H1 (cell line): ENCODE data around the gene IFIT2. TPM values are rescaled to one million over a fixed set of nuclear protein-coding genes. Genes with fewer than 3 reads are reported as not detected.

ENCODE experiments used
- CTCF ChIA-PET: fragments of 300-600 bp; sonication (Branson Sonifier 250); formaldehyde crosslinking; loops from one replicate; lab custom pipeline; 2021; ENCODE audit not compliant: partially characterized antibody; lab: Charles Lee
- POLR2A ChIA-PET: fragments of 300-600 bp; sonication (Branson Sonifier 250); formaldehyde crosslinking; loops from one replicate; lab custom pipeline; 2021; ENCODE audit warnings: inconsistent platforms; ENCODE audit not compliant: partially characterized antibody; lab: Charles Lee
- DNase-seq, 2 experiments: peaks; one replicate each; pipeline versions ENCODE4 v3.0.0 to v3.0.0-alpha.2; 2010 to 2022; ENCODE audit warnings: low spot score in 2 of 2, low read depth in 1 of 2, mixed read lengths in 1 of 2
- FAIRE-seq: peaks from 2 replicates; lab custom pipeline; 2011; peaks lifted over from hg19 to GRCh38; lab: Jason Lieb, UNC
- H2AFZ ChIP-seq: 2 replicates; pipeline ENCODE4 v1.8.1; 2012; ENCODE audit warnings: low read length, inconsistent platforms
- H2AK5ac ChIP-seq: 2 replicates; pipeline ENCODE4 v1.6.1; 2013; ENCODE audit warnings: low read depth, low read length
- H2BK120ac ChIP-seq: replicated peaks from 2 replicates; pipeline ENCODE3; 2013; ENCODE audit warnings: low read depth, low read length, inconsistent platforms
- H2BK12ac ChIP-seq: 2 replicates; pipeline ENCODE4 v1.6.1; 2013; ENCODE audit warnings: low read depth, low read length
- H2BK15ac ChIP-seq: 2 replicates; pipeline ENCODE4 v1.6.1; 2013; ENCODE audit warnings: low read length
- H2BK20ac ChIP-seq: 2 replicates; pipeline ENCODE4 v1.6.1; 2013; ENCODE audit warnings: low read length
- H2BK5ac ChIP-seq: 2 replicates; pipeline ENCODE4 v1.6.1; 2013; ENCODE audit warnings: low read depth, low read length
- H3K14ac ChIP-seq: 2 replicates; pipeline ENCODE4 v1.6.1; 2013; ENCODE audit warnings: inconsistent platforms; ENCODE audit not compliant: insufficient read length
- H3K18ac ChIP-seq: 2 replicates; pipeline ENCODE4 v1.6.1; 2013; ENCODE audit warnings: low read length; ENCODE audit errors: extremely low read depth
- H3K23ac ChIP-seq: 2 replicates; pipeline ENCODE4 v1.6.1; 2013; ENCODE audit warnings: inconsistent platforms; ENCODE audit not compliant: insufficient read length
- H3K23me2 ChIP-seq: 2 replicates; pipeline ENCODE4 v1.6.1; 2013; ENCODE audit warnings: low read depth, low read length
- H3K27ac ChIP-seq: 2 replicates; pipeline ENCODE4 v1.6.1; 2011; ENCODE audit warnings: low read depth, low read length, inconsistent platforms
- H3K27me3 ChIP-seq, 4 experiments: replicated peaks in 1 of 4; 1 replicate in 1 of 4; 2 replicates in 3 of 4; pipeline versions ENCODE4 v1.6.1 to v1.8.1; 2011 to 2013; ENCODE audit warnings: low read length in 3 of 4, mild to moderate bottlenecking in 3 of 4, inconsistent platforms in 2 of 4, mixed read lengths in 2 of 4, moderate library complexity in 1 of 4; ENCODE audit not compliant: control insufficient read depth in 3 of 4, insufficient read depth in 3 of 4; ENCODE audit errors: extremely low read depth in 1 of 4
- H3K36me3 ChIP-seq, 4 experiments: 2 replicates each; pipeline versions ENCODE4 v1.6.1 to v1.8.1; 2011 to 2013; ENCODE audit warnings: mild to moderate bottlenecking in 4 of 4, low read length in 3 of 4, moderate library complexity in 2 of 4, control low read depth in 1 of 4, inconsistent platforms in 1 of 4; ENCODE audit not compliant: insufficient read depth in 4 of 4, control insufficient read depth in 2 of 4
- H3K4ac ChIP-seq: replicated peaks from 2 replicates; pipeline ENCODE3; 2013; ENCODE audit warnings: low read length, low read depth, mixed read lengths, inconsistent platforms; ENCODE audit not compliant: insufficient read length
- H3K4me1 ChIP-seq, 4 experiments: replicated peaks in 1 of 4; 1 replicate in 1 of 4; 2 replicates in 3 of 4; pipeline versions ENCODE4 v1.6.1 to v1.8.1; 2011 to 2013; ENCODE audit warnings: low read length in 3 of 4, inconsistent platforms in 2 of 4, mixed read lengths in 1 of 4; ENCODE audit not compliant: insufficient read depth in 4 of 4, control insufficient read depth in 3 of 4
- H3K4me2 ChIP-seq, 2 experiments: 2 replicates each; pipeline versions ENCODE4 v1.6.1 to v1.8.1; 2011 to 2013; ENCODE audit warnings: low read depth in 2 of 2, low read length in 2 of 2, control low read depth in 1 of 2, inconsistent platforms in 1 of 2, mild to moderate bottlenecking in 1 of 2; ENCODE audit not compliant: insufficient read depth in 1 of 2
- H3K4me3 ChIP-seq, 4 experiments: fragments of 200-600, 300-600 bp in 1 of 4; sonication (generic), shearing (Covaris generic), sonication (Bioruptor Twin) in 1 of 4; 2 replicates each; pipeline versions ENCODE4 v1.5.1 to v1.8.1; 2011 to 2016; ENCODE audit warnings: low read length in 4 of 4, low read depth in 3 of 4, control low read depth in 2 of 4, inconsistent platforms in 2 of 4, mild to moderate bottlenecking in 2 of 4, mixed read lengths in 1 of 4, moderate library complexity in 1 of 4; ENCODE audit not compliant: insufficient read depth in 2 of 4; ENCODE audit errors: extremely low read depth in 1 of 4
- H3K56ac ChIP-seq: replicated peaks from 2 replicates; pipeline ENCODE3; 2013; ENCODE audit warnings: low read depth, mild to moderate bottlenecking, mixed read lengths, low read length, inconsistent platforms; ENCODE audit not compliant: insufficient read length
- H3K79me1 ChIP-seq: 2 replicates; pipeline ENCODE4 v1.6.1; 2013; ENCODE audit warnings: low read depth, low read length, control low read depth
- H3K79me2 ChIP-seq, 2 experiments: 2 replicates each; pipeline versions ENCODE4 v1.6.1 to v1.8.1; 2012 to 2013; ENCODE audit warnings: low read length in 2 of 2, mild to moderate bottlenecking in 2 of 2, inconsistent platforms in 1 of 2; ENCODE audit not compliant: insufficient read depth in 2 of 2, control insufficient read depth in 1 of 2
- H3K9ac ChIP-seq, 4 experiments: replicated peaks in 1 of 4; 1 replicate in 1 of 4; 2 replicates in 3 of 4; pipeline versions ENCODE4 v1.6.1 to v1.8.1; 2011 to 2013; ENCODE audit warnings: low read depth in 3 of 4, low read length in 3 of 4, control low read depth in 2 of 4, mild to moderate bottlenecking in 2 of 4, moderate library complexity in 2 of 4, inconsistent platforms in 1 of 4; ENCODE audit errors: extremely low read depth in 1 of 4
- H3K9me3 ChIP-seq, 2 experiments: 2 replicates each; pipeline versions ENCODE4 v1.6.1 to v1.8.1; 2012 to 2013; ENCODE audit warnings: mild to moderate bottlenecking in 2 of 2, moderate library complexity in 2 of 2, control low read depth in 1 of 2, inconsistent platforms in 1 of 2, low read depth in 1 of 2, low read length in 1 of 2, mixed read lengths in 1 of 2; ENCODE audit not compliant: insufficient read depth in 2 of 2
- H4K20me1 ChIP-seq, 2 experiments: replicated peaks in 1 of 2; 2 replicates each; pipeline versions ENCODE3 to v1.8.1; 2011 to 2013; ENCODE audit warnings: inconsistent platforms in 2 of 2, low read length in 2 of 2, mild to moderate bottlenecking in 1 of 2; ENCODE audit not compliant: insufficient read depth in 2 of 2, control insufficient read depth in 1 of 2
- H4K5ac ChIP-seq: 2 replicates; pipeline ENCODE4 v1.6.1; 2013; ENCODE audit warnings: low read length, low read depth, mixed read lengths, inconsistent platforms; ENCODE audit not compliant: insufficient read length
- H4K8ac ChIP-seq: 2 replicates; pipeline ENCODE4 v1.8.0; 2013; ENCODE audit warnings: mild to moderate bottlenecking, moderate library complexity, low read length, inconsistent platforms; ENCODE audit not compliant: insufficient read depth; ENCODE audit errors: extremely low read depth
- H4K91ac ChIP-seq: replicated peaks from 2 replicates; pipeline ENCODE3; 2013; ENCODE audit warnings: low read length, mixed read lengths, inconsistent platforms; ENCODE audit not compliant: insufficient read length
- HDAC2 ChIP-seq, 2 experiments: fragments of 300-600 bp in 1 of 2; sonication (generic) in 1 of 2; IDR thresholded peaks; 2 replicates each; pipeline ENCODE4 v1.6.1; 2011 to 2012; ENCODE audit warnings: low read depth in 2 of 2, low read length in 2 of 2, mild to moderate bottlenecking in 2 of 2, moderate library complexity in 2 of 2, borderline replicate concordance in 1 of 2, inconsistent platforms in 1 of 2
- WGBS, 2 experiments: shearing (Covaris generic) in 1 of 2; methylation state at CpG; one replicate each; pipeline versions ENCODE4 v1.1.6 to v1.1.7; 2013 to 2015; ENCODE audit warnings: low lambda C conversion rate in 2 of 2, mixed read lengths in 2 of 2, inconsistent platforms in 1 of 2, low coverage in 1 of 2, missing lambda C conversion rate in 1 of 2; ENCODE audit not compliant: insufficient replicate concordance in 2 of 2, insufficient coverage in 1 of 2, insufficient read length in 1 of 2; ENCODE audit errors: extremely low coverage in 1 of 2, missing lambda C conversion rate in 1 of 2; 5-methylcytosine and 5-hydroxymethylcytosine counted together
- polyA plus RNA-seq, 7 experiments: library from polyadenylated mRNA; depleted of rRNA in 3 of 7; stranded (reverse) in 5 of 7; unstranded in 2 of 7; fragments of >200 nt in 5 of 7; fragments of 200-250 nt in 2 of 7; gene quantifications; 1 replicate in 5 of 7; 2 replicates in 1 of 7; 4 replicates in 1 of 7; pipeline versions ENCODE4 v1.2.1 to v1.2.3, GENCODE V29; 2011 to 2013; ENCODE audit warnings: missing spikeins in 2 of 7, mixed read lengths in 2 of 7
- total RNA-seq: library from RNA; stranded (reverse); fragmentation: NEBNext Ultra II Directional; extraction: Animal tissue kit (Norgen Biotek cat#: 25700); gene quantifications from 2 replicates; pipeline ENCODE4 v1.2.1, GENCODE V29; 2021

Gene IFIT2
- total and polyA plus RNA-seq, 2 of the 8 experiments (the other 6 are each of a cell fraction or from before 2014, with no cell fraction given), result 0.03 to 0.35 TPM

DNA sequence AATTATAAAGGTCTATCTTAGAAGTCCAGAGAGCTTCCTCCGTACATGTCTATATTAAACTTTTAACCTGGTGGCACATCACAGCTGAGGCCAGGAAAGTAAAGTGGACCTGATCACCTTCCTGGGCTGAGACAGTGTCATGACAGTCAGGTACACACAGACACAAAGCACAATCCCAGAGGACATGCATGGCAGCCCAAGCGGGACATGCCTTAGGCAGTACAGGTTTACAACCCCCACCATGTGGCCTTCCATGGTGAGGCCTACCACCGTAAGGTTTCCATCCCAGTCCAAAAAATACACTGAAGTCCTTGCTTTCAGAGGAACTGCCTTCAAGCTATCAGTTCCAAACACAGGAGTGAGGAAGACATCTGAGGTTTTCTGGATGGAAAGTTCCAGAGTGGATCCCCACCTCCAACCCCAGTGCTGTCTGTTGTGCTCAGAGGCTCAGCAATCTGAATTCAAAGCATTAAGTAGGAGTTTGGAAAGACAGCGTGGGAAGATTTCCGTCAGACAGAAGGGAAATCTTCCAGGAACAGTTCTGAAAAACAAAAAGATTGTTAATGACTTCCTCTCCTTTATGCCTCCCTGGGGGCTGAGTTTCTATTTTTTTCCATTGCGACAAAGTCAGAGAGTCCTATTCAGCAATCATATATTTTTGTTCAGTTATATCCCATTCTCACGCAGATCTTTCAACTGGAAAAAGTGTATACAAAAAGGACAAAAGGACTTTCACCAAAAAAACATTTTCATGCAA, 46.0 kb downstream of the IFIT2 start:
- Histone ChIP-seq H2BK12ac (peak overlapping the region; percentile 93; the same call in 1 of the 2 replicates), H2AFZ (no peak overlapping the region), H3K9ac (no peak overlapping the region), H3K4me3 (no peak overlapping the region), H2BK120ac (peak overlapping the region; percentile 88), H3K79me2 (no peaks in the 10 kb centered on the region), H3K4me1 (peaks cover 7 to 27% (median 22%) of the 10 kb centered on the region in 4 experiments; a peak in 6 of 7 replicates), H3K27ac (no peak overlapping the region), H4K5ac (peak overlapping the region; percentile 52), H3K23me2 (no peaks in the 10 kb centered on the region), H3K27me3 (no peaks in the 10 kb centered on the region), H3K18ac (no peak overlapping the region), H3K79me1 (no peaks in the 10 kb centered on the region), H4K91ac (peak overlapping the region; percentile 50), H3K23ac (no peak overlapping the region), H2BK20ac (peak overlapping the region; percentile 91; the same call in 1 of the 2 replicates), H3K56ac (no peak overlapping the region), H3K4ac (no peak overlapping the region), H4K8ac (0 out of 2 replicates have a peak overlapping the region, but pooled peaks have one; percentile 11), H3K14ac (no peak overlapping the region), H2BK5ac (peak overlapping the region; percentile 86; the same call in 1 of the 2 replicates), H3K36me3 (no peaks in the 10 kb centered on the region), H2AK5ac (no peak overlapping the region), H4K20me1 (no peaks in the 10 kb centered on the region), H3K9me3 (no peaks in the 10 kb centered on the region), H3K4me2 (peak overlapping the region in 1 of 2 experiments; percentile 24; a peak in 1 of 4 replicates), H2BK15ac (no peak overlapping the region)
- ChIA-PET POLR2A (interaction anchor here (0.9 kb wide), 2 partner anchors 76 to 86 kb away, joined by 3 read pairs; no protein-coding TSS in a partner anchor), CTCF (interaction anchor here (1.4 to 3.8 kb wide), 2 partner anchors 21 to 48 kb away, joined by 3 to 21 read pairs; no protein-coding TSS in a partner anchor)
- FAIRE-seq (no peak), DNase-seq (no peak)
- WGBS, 2 experiments, result 82% methylated on average over 7 of the region's 7 CpGs; no CpG with 5 or more reads in 1 of the 2 experiments
- TF ChIP-seq HDAC2 (IDR thresholded peaks at IDR 0.05; ENCODE audit: borderline replicate concordance in 1 of 2, low read depth in 2 of 2, low read length in 2 of 2), result no peak
